ENCODE results near the gene C4orf54.

DNA sequence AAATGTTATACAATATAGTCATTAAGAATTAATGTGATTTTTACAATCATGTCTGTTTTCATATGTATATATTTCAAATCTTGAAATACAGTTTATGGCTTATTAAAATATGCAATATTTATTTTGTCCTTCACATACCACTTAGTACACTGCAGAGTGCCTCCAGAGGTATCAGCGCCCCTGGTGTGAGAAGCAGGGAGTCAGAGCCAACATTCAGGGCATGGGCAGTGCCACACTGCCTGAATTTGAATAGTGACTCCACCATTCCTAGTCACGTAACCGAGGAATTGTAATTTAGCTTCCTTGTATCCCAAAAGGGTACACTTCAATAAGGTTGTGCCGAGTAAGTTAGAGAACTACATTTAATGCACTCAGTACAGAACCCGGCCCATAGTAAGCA, 4.3 kb upstream of the C4orf54 start:
- no peak for TF ChIP-seq CTCF (conservative IDR thresholded peaks at IDR 0.05; ENCODE audit: low read depth, low read length)
- TF ChIP-seq EZH2 (IDR thresholded peaks at IDR 0.05; ENCODE audit: low read length, unreplicated experiment) = no peak
